ENCODE measurements around the gene ILF3. TPM values are rescaled to one million over a fixed set of nuclear protein-coding genes. Genes with fewer than 3 reads are reported as not detected.

The ILF3 gene
- total RNA-seq, 1 experiment from 2014 or later: 430 TPM

- H3K36me3 ChIP-seq (ENCODE audit: control insufficient read depth in 1 of 2, insufficient read depth in 2 of 2, low read length in 2 of 2): peaks cover 73 to 80% of the 10 kb centered on the region in 2 experiments
Measured at GRCh38 chr19:10687518-10688288, 33.6 kb downstream of the ILF3 start.

DNA sequence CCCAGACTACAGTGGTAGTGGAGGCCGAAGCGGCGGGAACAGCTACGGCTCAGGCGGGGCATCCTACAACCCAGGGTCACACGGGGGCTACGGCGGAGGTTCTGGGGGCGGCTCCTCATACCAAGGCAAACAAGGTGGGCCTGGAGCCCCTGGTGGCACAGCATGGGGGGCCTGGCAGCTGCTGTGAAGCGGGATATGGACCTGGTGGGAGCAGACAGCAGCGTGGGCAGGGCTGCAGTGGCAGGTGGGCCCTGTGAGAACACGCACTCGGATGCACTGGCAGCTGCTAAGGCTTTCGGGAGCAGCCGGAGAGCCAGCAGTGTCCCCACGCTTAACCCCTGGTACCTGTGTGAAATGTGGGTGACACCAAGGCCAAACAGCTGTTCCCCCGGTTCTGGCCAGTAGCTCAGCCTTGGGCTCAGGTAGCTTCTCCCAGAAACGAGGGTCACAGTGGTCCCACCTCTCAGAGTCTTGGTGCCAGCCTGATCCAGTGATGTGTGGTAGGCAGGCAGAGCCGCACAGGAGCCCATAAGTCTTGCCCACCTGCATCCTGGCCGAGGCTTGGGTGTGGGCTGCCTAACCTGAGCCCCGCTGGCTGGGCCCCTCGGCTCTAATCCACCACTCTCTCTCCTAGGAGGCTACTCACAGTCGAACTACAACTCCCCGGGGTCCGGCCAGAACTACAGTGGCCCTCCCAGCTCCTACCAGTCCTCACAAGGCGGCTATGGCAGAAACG lies 34.6 kb downstream of the ILF3 start:
- no peak for TF ChIP-seq MAX (IDR thresholded peaks at IDR 0.05)
- TF ChIP-seq EZH2 (IDR thresholded peaks at IDR 0.05): no peak
- TF ChIP-seq CBX3 (IDR thresholded peaks at IDR 0.05; ENCODE audit: low read depth): no peak
- TF ChIP-seq, protein P1, sequence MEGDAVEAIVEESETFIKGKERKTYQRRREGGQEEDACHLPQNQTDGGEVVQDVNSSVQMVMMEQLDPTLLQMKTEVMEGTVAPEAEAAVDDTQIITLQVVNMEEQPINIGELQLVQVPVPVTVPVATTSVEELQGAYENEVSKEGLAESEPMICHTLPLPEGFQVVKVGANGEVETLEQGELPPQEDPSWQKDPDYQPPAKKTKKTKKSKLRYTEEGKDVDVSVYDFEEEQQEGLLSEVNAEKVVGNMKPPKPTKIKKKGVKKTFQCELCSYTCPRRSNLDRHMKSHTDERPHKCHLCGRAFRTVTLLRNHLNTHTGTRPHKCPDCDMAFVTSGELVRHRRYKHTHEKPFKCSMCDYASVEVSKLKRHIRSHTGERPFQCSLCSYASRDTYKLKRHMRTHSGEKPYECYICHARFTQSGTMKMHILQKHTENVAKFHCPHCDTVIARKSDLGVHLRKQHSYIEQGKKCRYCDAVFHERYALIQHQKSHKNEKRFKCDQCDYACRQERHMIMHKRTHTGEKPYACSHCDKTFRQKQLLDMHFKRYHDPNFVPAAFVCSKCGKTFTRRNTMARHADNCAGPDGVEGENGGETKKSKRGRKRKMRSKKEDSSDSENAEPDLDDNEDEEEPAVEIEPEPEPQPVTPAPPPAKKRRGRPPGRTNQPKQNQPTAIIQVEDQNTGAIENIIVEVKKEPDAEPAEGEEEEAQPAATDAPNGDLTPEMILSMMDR (IDR thresholded peaks at IDR 0.05 in 2 of 3, conservative IDR thresholded peaks at IDR 0.05 in 1 of 3; ENCODE audit: borderline replicate concordance in 1 of 3, insufficient read depth in 1 of 3, low read depth in 2 of 3, low read length in 2 of 3): no peak
- Histone ChIP-seq H3K9me3 (ENCODE audit: control insufficient read depth in 1 of 2, insufficient read depth in 1 of 2, low read depth in 1 of 2, low read length in 2 of 2) (no peaks in the 10 kb centered on the region), H3K4me1 (ENCODE audit: control insufficient read depth in 1 of 2, insufficient read depth in 2 of 2, low read length in 2 of 2) (no peaks in the 10 kb centered on the region), H3K79me2 (ENCODE audit: insufficient read depth, low read length) (peaks cover 57% of the 10 kb centered on the region), H4K20me1 (ENCODE audit: insufficient read depth) (peaks cover 13% of the 10 kb centered on the region; the same call in 1 of the 2 replicates), H3K4me2 (ENCODE audit: low read length) (no peak overlapping the region), H3K27me3 (ENCODE audit: insufficient read depth, low read length) (no peaks in the 10 kb centered on the region), H3K4me3 (replicated peaks in 1 of 2; ENCODE audit: low read depth in 1 of 2, low read length in 2 of 2) (no peak overlapping the region), H3K27ac (ENCODE audit: low read depth, low read length) (no peak overlapping the region), H3K9ac (ENCODE audit: low read length) (no peak overlapping the region), H3K9me2 (ENCODE audit: insufficient read depth) (no peaks in the 10 kb centered on the region), H3K36me3 (ENCODE audit: control insufficient read depth in 1 of 2, insufficient read depth in 2 of 2, low read length in 2 of 2) (peaks cover 67 to 70% of the 10 kb centered on the region in 2 experiments), H2AFZ (ENCODE audit: low read depth, low read length, poor library complexity, severe bottlenecking) (no peak overlapping the region)
- no TSS peak for BruUV-seq (replicated peaks)
- ChIA-PET CTCF (interaction anchor here (1.0 kb wide), 1 partner anchor 11 kb away, joined by 3 read pairs; no protein-coding TSS in a partner anchor), POLR2A (no interaction called here), RAD21 (ENCODE audit: low non-redundant PET in 1 of 2, low total read pairs in 2 of 2, uncharacterized antibody in 2 of 2, unreplicated experiment in 2 of 2) (no interaction called here)
- ATAC-seq (no peak), DNase-seq (ENCODE audit: low read depth, low spot score) (no peak)
- intact Hi-C loops (cut with micrococcal nuclease): no loop called here

More at GRCh38 chr19:10687518-10688288, 33.6 kb downstream of the ILF3 start:
- ChIA-PET RAD21 (ENCODE audit: low non-redundant PET in 1 of 2, low total read pairs in 2 of 2, uncharacterized antibody in 2 of 2, unreplicated experiment in 2 of 2) (no interaction called here), CTCF (no interaction called here), POLR2A (no interaction called here)
- intact Hi-C loops (cut with micrococcal nuclease): no loop called here
- TF ChIP-seq ELF1 (IDR thresholded peaks at IDR 0.05; ENCODE audit: borderline replicate concordance, low read depth) (no peak), RAD21 (IDR thresholded peaks at IDR 0.05; ENCODE audit: low read depth) (no peak), CEBPB (IDR thresholded peaks at IDR 0.05; ENCODE audit: low read depth) (no peak), YY1 (IDR thresholded peaks at IDR 0.05; ENCODE audit: extremely low read depth, insufficient replicate concordance, low read depth, low read length) (no peak), TCF7L2 (IDR thresholded peaks at IDR 0.05; ENCODE audit: borderline replicate concordance, extremely low read depth, insufficient read depth, insufficient read length) (no peak)
- Histone ChIP-seq H3K27me3 (ENCODE audit: insufficient read depth, low read length) (no peaks in the 10 kb centered on the region), H2AFZ (ENCODE audit: low read depth, low read length, poor library complexity, severe bottlenecking) (no peak overlapping the region), H3K4me3 (replicated peaks in 1 of 2; ENCODE audit: low read depth in 1 of 2, low read length in 2 of 2) (no peak overlapping the region), H3K4me1 (ENCODE audit: control insufficient read depth in 1 of 2, insufficient read depth in 2 of 2, low read length in 2 of 2) (no peaks in the 10 kb centered on the region), H3K9me3 (ENCODE audit: control insufficient read depth in 1 of 2, insufficient read depth in 1 of 2, low read depth in 1 of 2, low read length in 2 of 2) (no peaks in the 10 kb centered on the region), H3K79me2 (ENCODE audit: insufficient read depth, low read length) (peaks cover 67% of the 10 kb centered on the region), H3K27ac (ENCODE audit: low read depth, low read length) (no peak overlapping the region; the same call in 1 of the 2 replicates), H4K20me1 (ENCODE audit: insufficient read depth) (peaks cover 13% of the 10 kb centered on the region; the same call in 1 of the 2 replicates), H3K9me2 (ENCODE audit: insufficient read depth) (no peaks in the 10 kb centered on the region), H3K9ac (ENCODE audit: low read length) (no peak overlapping the region), H3K4me2 (ENCODE audit: low read length) (no peak overlapping the region)
- no TSS peak for BruUV-seq (replicated peaks)
- ATAC-seq (no peak), DNase-seq (ENCODE audit: low read depth, low spot score) (no peak)
